CD4-positive, alpha-beta T cell treated with Interleukin-2 at 100 ng/mL for 4 hours (primary cell): ENCODE data around the gene SCAPER.
"Not testable (repeated sequence)": the region's sequence is repeated elsewhere in the genome, so short reads cannot be mapped to it uniquely, and the experiment has no call there.

ENCODE experiments used
- DNase-seq: peaks from one replicate; pipeline ENCODE4 v3.0.0-alpha.2; 2020; ENCODE audit warnings: low spot score

The SCAPER gene

DNA sequence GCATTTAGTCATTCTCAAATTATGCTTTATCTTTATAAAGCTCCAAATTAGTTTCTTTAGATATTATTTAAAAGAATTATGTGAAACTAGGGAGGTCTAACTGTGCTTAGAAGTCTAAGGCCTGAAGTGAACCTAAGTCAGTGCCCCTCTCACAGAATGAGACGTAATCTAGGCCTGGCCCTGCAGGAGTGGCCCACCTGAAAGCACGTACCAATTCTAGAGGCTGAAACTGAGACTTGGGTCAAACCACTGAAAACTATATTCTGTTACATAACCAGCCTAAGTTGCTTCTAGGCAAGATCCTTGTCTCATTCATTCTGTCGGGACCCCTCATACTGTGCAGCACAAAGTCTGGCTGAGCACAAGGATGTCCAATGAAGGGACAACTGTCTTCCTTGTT lies 424.9 kb downstream of the SCAPER start:
- no peak for DNase-seq

DNA sequence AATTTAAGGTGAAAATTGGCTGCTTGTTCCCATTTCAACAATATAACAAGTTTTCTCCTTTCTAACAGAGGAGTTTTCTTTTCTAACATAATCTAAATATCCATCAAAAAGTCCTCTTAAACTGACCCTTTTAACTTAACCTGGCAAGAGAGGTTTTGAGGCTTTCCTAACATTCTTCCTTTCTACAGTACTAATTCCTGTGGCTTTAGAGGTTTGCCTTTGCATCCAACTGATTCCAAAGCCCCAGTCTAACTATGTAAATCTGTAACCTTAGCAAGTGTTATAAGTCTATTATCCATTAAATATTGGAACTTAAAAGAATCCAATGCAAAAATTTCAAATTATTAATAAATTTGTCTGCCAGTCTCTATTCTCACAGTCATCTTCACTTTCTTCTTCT lies 434.4 kb downstream of the SCAPER start:
- DNase-seq = no peak

DNA sequence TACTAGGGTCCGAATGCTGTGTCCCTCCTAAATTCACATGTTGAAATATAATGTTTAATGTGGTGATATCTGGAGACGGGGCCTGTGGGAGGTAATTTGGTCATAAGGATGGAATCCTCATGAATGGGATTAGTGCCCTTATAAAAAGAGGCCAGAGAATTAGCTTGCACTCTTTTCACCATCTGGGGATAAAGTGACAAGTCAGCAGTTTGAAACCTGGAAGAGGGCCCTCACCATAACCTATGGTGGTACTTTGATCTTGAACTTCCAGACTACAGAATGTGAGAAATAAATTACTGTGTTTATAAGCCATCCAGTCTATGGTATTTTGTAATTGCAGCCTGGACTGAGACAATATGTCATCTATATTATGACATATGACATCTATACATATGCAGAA lies 436.4 kb downstream of the SCAPER start:
- DNase-seq = no peak

DNA sequence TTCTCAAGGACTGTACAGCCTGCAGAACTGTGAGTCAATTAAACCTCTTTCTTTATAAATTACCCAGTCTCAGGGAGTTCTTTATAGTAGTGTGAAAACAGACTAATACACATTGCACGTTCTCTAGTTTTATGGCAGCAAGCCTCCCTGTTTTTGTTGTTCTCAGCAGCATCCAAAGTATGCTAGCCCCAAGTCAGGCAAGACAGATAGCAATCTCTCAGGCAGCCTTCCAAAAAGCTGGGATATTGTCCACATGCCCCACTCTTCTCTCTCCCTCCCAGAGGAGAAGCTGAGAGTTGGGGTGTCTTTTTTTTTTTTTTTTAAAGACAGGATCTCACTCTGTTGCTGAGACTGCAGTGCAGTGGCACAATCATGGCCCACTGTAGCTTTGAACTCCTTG lies 438.0 kb downstream of the SCAPER start:
- no peak for DNase-seq

DNA sequence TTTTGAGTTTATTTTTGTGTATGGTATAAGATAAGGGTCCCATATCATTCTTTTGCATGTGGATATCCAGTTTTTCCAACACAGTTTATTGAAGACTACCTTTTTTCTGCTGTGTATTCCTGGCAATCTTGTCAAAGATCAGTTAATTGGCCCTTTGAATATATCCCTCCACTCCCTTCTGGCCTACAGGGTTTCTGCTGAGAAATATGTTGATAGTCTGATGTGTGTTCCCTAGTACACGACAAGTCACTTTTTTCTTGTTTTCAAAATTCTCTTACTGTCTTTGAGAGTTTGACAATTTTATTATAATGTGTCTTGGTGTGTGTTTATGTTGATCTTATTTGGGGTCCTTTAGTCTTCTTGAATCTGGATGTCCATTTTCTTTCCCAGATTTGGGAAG lies 439.4 kb downstream of the SCAPER start:
- DNase-seq = no peak

DNA sequence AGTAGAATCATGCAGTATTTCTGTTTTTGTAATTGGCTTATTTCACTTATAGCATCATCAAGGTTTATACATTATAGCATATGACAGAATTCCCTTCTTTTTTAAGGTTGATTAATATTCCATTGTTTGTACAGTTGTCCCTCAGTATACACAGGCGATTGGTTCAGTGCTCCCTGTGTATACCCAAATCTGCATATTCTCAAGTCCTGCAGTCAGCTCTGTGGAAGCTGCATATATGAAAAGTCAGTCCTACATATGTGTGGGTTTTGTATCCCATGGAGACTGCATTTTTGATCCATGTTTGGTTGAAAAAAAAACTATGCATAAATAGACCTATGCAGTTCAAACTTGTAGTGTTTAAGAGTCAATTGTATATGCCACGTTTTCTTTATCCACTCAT lies 440.9 kb downstream of the SCAPER start:
- DNase-seq = no peak

DNA sequence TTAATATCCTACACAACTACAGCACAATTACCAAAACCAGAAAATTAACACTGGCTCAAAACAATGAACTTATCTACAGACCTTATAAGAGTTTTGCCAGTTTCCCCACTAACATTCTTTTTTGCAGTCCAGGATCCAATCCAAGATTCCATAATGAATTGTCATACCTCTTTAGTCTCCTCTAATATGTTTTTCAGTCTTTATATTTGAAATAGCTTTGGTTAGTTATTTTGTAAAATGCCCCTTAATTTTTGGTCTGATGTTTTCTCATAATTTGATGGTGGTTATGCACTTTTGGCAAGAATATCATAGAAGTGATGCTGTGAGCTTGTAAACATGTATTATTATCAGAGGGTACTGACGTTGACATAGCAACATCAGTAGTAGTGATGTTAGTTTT lies 444.3 kb downstream of the SCAPER start:
- DNase-seq = no peak

DNA sequence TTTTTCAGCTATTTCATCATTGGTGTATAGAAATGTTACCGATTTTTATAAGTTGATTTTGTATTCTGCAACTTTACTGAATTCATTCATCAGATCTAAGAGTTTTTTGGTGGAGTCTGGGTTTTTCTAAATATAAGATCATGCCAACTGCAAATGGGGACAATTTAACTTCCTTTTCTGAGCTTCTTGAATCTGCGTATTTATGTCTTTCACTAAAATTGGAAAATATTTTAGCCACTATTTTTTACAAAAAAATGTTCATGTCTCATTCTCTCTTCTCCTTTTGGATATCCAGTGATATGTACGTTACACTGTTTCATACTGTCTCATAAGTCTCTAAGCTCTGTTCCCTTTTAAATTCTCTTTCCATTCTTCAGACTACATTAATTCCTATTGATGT lies 444.8 kb downstream of the SCAPER start:
- DNase-seq = no peak

DNA sequence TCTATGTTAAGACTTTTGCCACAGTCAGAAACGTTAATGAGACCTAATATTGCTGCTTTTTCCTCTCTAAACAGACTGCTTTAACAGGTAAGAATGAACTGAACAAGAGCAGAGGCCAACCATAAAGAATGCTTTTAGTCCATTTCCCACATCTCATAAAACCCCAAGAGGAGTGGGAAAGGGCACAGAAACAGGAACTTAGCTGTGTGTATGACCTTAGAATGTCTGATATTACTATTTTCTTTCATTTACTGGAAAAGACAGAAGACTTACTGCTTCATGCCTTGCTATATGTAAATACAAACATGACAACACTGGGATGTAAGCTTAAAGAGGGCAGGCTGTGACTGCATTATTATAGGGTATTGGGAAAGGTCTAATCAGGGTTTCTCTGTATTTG lies 453.6 kb downstream of the SCAPER start:
- DNase-seq = no peak

DNA sequence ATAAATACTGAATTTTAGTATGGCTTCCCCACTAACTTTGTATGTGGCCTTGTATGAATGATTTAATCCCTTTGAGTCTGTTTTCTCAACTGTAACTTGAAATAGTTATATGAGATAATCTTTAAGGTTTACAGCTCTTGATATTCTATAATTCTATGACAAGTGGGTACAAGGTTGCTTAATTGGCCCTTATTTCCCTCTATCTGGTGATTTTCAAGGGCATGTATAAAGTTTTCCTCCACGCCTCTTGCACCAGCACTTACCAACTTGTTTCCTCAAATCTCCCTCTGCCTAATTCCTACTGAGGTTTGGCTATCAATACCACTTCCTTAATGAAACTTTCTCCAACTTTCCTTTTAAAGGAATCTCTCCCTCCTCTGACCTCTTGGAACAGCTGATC lies 455.7 kb downstream of the SCAPER start:
- DNase-seq = no peak

DNA sequence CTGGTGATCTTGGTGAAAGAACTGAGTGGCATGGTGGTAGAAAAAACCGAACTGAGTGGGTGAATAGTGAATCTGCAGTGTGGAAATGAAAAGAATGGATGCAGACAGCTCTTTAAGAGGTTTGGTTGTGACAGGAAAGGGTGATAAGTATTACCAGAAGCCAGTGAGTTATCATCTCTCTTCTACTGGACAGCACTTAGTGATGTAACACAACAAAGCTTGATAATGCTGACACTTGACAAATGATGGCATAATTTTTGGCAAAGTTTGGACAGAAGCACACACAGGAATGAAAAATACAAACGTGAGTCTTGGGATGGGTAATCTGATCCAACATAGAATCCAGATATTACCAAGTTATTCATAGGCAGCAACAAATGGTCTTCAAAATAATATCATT lies 456.4 kb downstream of the SCAPER start:
- no peak for DNase-seq

DNA sequence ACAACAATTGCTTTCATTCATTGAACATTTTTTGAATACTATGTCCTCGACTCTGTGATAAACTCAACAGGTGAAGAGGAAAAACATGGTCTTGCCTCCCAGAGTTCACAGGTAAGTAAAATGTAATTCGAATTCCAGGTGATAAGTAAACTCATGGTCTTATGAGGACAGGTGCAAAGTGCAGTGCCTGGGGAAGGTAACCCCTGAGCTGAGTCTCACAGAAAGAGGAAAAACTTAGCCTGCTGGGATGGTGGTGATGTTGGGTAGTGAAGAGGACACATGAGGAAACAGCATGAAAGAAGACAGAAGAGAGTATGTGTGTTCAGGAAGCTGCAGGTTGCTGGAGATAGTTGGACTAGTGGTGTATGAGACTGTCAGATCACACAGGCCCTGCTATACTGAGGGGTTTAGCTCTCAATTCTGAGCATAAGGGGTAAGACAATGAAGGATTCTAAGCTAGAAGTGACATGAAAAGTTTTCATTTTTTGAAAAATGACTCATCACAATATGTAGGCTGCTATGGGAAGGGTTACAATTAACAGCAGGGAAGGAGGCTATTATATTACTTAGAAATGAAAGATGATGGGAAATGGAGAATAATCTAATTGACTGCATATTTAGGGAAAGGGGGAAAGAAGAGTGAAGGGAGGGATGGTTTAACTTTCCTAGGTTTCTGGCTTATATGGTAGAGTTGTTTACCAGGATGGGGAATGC lies 457.3 kb downstream of the SCAPER start:
- no peak for DNase-seq

DNA sequence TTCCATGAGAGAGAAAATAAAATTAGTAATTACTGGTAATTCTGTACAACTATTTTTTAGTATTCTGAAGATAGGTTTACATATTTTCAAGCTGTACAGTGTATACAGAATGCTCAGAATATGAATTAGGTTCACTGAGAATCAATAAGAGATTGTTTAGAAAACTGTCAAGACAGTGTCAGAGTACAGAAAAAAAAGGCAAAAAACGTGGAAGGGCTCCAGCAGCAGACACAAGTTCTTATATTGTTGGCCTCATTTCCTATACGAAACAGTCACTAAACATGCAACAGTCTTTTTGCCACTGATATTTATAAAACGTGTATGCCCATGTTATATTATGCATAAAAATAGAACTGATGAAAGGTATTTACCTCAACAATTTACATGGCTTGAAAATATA lies 464.7 kb downstream of the SCAPER start:
- DNase-seq = no peak

DNA sequence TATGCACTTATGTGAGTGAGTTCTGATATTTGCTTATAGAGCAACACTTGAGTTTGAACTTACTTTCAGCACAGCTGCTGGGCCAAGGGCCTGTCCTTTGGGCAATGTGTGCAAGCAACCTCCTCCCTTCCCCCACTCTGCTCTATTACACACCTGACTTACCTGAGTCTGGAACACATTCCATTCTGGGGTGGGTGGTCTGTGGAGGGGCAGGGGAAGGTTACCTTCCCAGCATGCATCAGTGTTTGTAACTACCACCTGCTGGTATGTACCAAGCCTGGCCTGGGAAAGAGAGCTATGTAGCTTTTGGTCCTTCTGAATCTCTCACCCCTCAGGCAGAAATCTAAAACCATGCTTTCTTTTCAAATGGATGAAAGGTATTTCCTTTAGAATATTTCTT lies 465.6 kb downstream of the SCAPER start:
- no peak for DNase-seq

DNA sequence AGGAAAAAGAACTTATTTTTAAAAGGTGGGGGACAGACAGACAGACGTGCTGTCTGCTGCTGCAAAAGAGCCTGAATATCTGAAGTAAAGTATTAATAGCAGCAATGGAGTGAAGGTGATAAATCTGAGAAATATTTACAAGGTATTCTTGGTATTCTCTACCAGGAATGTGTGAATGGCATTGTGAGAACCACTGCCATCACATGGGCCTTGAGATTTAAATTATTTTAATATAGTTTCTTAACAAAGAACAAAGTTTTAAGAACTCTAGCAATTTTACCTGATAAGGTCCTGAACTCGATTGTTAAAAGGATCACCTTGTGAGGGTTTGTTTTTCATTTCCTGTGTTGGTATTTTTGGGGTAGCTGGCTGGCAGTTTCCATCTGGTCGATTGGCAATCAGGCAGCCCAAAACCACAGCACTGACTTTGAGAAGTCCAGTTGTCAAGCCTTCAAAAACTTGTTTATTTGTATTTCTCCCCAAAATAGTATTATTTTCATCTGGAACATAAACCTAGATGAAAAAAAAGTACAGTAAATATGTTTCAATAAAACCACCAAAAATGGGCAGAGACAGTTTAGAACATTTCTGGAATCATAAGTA lies 471.2 kb downstream of the SCAPER start:
- no peak for DNase-seq

DNA sequence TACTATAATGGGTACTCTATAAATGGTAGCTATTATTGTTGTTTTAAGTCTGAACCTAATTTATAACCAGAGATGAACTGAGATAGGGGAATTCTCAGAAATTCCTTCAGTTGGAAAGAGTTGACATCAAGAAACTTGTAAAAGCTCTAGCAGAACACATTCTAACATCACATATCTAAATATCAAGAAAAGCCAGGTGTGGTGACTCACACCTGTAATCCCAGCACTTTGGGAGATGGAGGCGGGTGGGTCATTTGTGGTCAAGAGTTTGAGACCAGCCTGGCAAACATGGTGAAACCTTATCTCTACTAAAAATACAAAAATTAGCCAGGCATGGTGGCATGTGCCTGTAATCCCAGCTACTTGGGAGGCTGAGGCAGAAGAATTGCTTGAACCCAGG lies 472.1 kb downstream of the SCAPER start:
- DNase-seq = not testable (repeated sequence)

DNA sequence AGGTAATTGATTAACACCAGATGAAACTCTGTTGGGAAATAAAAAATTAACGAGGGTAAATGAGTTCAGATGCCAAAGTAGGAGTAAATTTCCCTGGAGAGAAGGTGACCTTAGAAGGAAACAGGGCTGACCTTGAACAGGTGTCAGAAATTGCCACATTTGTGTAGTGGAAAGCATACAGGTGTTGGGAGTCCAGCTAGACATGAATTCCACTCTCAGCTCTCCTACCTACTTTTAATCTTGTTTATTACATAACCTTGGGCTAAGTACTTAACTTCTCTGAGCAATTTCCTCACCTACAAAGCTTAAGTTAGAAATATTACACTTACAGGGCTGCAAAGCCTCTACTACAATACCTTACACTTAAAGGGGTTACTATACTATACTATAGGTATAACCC lies 472.5 kb downstream of the SCAPER start:
- DNase-seq = no peak

DNA sequence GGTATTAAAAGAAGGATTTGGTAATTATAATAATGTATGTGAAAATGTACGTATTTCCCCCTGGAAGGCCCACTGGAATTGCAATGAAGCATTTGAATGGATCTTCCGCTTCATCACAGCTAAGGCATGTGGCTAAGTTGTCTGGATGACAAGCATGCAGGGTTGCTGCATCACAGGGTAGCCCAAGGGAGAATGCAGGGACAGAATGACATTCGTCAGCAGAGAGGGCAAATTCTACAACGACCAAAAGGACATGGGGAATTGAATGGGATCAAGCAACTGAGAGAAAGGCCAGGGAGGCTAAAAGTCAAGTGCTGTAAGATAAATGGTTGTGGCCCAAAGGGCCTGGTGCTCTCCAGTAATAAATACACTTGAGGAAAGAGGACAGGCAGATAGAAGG lies 473.2 kb downstream of the SCAPER start:
- no peak for DNase-seq

DNA sequence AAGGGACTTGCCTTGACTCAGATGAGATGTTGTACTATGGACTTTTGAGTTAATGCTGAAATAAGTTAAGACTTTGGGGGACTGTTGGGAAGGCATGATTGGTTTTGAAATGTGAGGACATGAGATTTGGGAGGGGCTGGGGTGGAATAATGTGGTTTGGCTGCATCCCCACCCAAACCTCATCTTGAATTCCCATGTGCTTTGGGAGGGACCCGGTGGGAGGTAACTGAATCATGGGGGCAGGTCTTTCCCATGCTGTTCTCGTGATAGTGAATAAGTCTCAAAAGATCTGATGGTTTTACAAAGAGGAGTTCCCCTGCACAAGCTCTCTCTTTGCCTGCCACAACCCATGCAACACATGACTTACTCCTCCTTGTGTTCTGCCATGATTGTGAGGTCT lies 474.4 kb downstream of the SCAPER start:
- not testable (repeated sequence) for DNase-seq

DNA sequence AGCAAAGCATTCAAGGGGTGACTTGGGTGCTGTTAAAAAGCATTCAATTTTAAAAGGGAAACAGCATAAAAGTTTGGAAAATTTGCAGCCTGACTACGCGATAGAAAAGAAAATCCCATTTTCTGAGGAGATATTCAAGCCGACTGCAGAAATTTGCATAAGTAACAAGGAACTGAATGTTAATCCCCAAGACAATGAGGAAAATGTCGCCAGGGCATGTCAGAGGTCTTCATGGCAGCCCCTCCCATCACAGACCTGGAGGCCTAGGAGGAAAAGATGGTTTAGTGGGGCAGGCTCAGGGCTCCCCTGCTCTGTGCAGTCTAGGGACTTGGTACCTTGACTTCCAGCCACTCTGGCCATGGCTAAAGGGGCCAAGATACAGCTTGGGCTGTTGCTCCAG lies 475.5 kb downstream of the SCAPER start:
- DNase-seq = no peak

DNA sequence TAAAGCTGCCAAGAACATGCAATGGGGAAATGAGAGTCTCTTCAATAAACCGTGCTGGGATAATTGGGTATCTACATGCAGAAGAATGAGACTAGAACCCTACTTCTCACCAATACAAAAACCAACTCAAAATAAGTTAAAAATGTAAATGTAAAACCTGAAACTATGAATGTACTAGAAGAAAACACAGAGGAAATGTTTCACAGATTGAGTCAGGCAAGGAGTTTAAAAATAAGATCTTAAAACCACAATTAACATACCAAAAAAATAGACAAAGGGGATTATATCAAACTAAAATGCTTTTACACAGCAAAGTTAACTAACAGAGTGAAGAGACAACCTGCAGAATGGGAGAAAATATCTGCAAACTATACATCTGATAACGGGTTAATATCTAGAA lies 478.2 kb downstream of the SCAPER start:
- no peak for DNase-seq

DNA sequence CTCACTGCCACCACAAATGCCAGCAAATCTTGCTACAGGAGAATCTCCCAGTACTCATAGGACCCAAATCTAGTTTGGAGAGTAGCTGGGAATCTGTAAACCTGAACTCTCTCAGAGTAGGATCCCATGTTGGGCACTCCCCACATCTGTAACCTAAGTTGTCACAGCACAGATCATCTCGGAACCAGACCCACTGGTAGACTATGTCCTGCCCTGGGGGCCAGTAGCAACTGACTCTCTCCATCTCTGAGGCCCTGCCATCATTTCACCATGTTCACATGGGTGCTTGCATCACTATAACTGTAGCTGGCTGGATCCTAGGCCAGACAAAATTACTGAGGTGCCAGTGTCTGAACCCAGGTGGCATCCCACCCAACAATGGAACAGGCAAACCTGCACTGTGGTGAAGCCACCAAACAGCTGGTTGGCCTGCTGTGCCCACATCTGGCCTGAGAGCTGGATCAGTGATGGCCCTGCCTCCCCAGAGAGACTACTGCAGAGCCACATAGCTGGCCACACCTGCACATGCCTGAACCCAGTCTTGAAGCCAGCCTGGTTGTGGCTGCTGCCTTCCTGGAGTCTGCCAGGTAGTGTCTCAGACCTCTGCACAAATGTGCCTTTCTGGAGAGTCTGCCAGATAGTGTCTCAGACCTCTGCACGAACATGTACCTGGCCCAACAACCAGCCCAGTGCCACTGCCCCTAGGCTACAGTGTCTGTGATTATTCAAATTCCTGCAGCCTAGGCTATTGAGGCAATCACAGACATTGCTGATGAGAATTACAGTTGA lies 486.6 kb downstream of the SCAPER start:
- no peak for DNase-seq

DNA sequence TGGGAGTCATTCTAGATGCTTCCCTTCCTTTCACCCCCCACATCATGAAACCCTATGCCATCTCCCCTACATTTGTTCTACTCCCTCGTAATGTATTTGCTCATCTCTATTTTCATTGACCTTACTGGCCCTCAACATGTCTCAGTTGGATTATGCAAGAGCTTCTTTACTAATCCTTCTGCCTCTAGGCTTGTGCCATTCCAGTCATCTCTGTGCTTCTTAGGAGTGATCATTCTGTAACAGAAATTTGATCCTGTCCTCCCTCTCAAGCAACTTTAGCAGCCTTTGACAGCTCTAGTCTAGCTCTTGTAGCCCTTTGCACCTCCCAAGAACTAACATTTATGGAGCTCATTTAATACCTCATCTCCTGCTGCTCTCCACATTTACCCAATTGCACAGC lies 503.9 kb downstream of the SCAPER start:
- no peak for DNase-seq
